ENCODE data around the gene LRSAM1. TPM values are rescaled to one million over a fixed set of nuclear protein-coding genes. Genes with fewer than 3 reads are reported as not detected.
A peak's percentile ranks its signal among the peaks of the same experiment; 100 is the strongest.

The LRSAM1 gene
- polyA plus RNA-seq, 1 experiment: 3.4 TPM

- CTCF ChIA-PET: no interaction called here
- no peak overlapping the region for H3K27ac ChIP-seq (ENCODE audit: low read depth, low read length)
Measured at GRCh38 chr9:127549751-127550150, 98.4 kb downstream of the LRSAM1 start.

GRCh38 chr9:127550282-127550681 lies 99.0 kb downstream of the LRSAM1 start:
- no peaks in the 10 kb centered on the region for H3K27me3 ChIP-seq (ENCODE audit: control insufficient read depth, insufficient read depth, low read length)
- no peak overlapping the region for H3K4me3 ChIP-seq (ENCODE audit: low read depth, low read length)
- H3K27ac ChIP-seq (ENCODE audit: low read depth, low read length): no peak overlapping the region
- DNase-seq (ENCODE audit: low read depth, low spot score): no peak
- ChIA-PET CTCF (no interaction called here), POLR2A (no interaction called here)
- no peak for TF ChIP-seq CTCF (IDR thresholded peaks at IDR 0.05; ENCODE audit: low read depth, low read length)
- H3K9me3 ChIP-seq (ENCODE audit: control insufficient read depth, insufficient read depth, low read length): no peaks in the 10 kb centered on the region; the same call in 1 of the 2 replicates

More at GRCh38 chr9:127549751-127550150, 98.4 kb downstream of the LRSAM1 start:
- no peaks in the 10 kb centered on the region for H3K27me3 ChIP-seq (ENCODE audit: control insufficient read depth, insufficient read depth, low read length)
- H3K9me3 ChIP-seq (ENCODE audit: control insufficient read depth, insufficient read depth, low read length): no peaks in the 10 kb centered on the region; the same call in 1 of the 2 replicates
- no peak for DNase-seq (ENCODE audit: low read depth, low spot score)
- no peak for TF ChIP-seq CTCF (IDR thresholded peaks at IDR 0.05; ENCODE audit: low read depth, low read length)
- H3K4me3 ChIP-seq (ENCODE audit: low read depth, low read length): no peak overlapping the region
- POLR2A ChIA-PET: no interaction called here

GRCh38 chr9:127550751-127551150 lies 99.4 kb downstream of the LRSAM1 start:
- TF ChIP-seq CTCF (IDR thresholded peaks at IDR 0.05; ENCODE audit: low read depth, low read length): no peak
- no peak for DNase-seq (ENCODE audit: low read depth, low spot score)
- Histone ChIP-seq H3K4me3 (ENCODE audit: low read depth, low read length) (no peak overlapping the region), H3K27ac (ENCODE audit: low read depth, low read length) (no peak overlapping the region), H3K9me3 (ENCODE audit: control insufficient read depth, insufficient read depth, low read length) (no peaks in the 10 kb centered on the region; the same call in 1 of the 2 replicates), H3K27me3 (ENCODE audit: control insufficient read depth, insufficient read depth, low read length) (no peaks in the 10 kb centered on the region)
- ChIA-PET POLR2A (no interaction called here), CTCF (no interaction called here)

Small RNA genes within 50 kb of the gene (small RNA-seq; reads per million reads assigned to genes)
- not detected for gene RF00019 (ENCODE audit: insufficient read length, low read depth)
- gene SNORA65 (ENCODE audit: insufficient read length, low read depth): 74.5 reads per million, percentile 88 among the genes with 10 or more reads in this experiment

Other genes with a start within 250 kb of the LRSAM1 start
- 2.2 and 2.7 TPM in 2 replicates for gene GARNL3, start 186.7 kb upstream of the LRSAM1 start, polyA plus RNA-seq (2011; rRNA removed)
- 5.4 and 6.3 TPM in 2 replicates for gene SLC2A8, start 54.3 kb upstream of the LRSAM1 start, polyA plus RNA-seq (2011; rRNA removed)
- 5.2 and 5.6 TPM in 2 replicates for gene ZNF79, start 27.1 kb upstream of the LRSAM1 start, polyA plus RNA-seq (2011; rRNA removed)
- 2,379 and 2,541 TPM in 2 replicates for gene RPL12, start 104 bp upstream of the LRSAM1 start, polyA plus RNA-seq (2011; rRNA removed)
- 19.8 and 25.0 TPM in 2 replicates for gene STXBP1, start 160.8 kb downstream of the LRSAM1 start, polyA plus RNA-seq (2011; rRNA removed)

All from AG04450 (cell line).